Activated CD8-positive, alpha-beta memory T cell treated with anti-CD3 and anti-CD28 coated beads for 1 hour (primary cell): ENCODE data around the gene CCNG2.

Experiments used
- DNase-seq, 2 donors: peaks; one replicate each; pipeline ENCODE4 v3.0.0-alpha.2; 2020; ENCODE audit warnings: low read depth in 1 of 2; ENCODE audit errors: extremely low read depth in 1 of 2

CCNG2 gene

DNA sequence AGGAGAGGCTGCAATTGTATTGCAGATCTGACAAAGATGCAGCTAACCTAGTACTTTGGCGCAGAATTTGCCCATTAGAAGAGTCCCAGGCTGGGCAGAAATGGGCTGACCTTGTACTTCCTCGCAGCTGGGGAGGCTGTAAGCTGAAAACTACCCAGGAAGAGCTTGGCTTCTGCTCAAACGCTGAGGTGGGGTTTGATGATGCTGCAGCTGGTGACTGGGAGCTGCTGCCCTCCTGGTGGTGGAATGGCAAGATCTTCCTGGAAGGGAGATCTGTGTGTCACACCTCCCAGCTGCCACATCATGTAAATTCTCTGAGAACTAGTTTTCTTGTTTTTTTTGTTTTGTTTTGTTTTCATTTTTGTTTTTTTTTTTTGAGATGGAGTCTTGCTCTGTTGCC lies 17.4 kb downstream of the CCNG2 start:
- DNase-seq, result no peak

DNA sequence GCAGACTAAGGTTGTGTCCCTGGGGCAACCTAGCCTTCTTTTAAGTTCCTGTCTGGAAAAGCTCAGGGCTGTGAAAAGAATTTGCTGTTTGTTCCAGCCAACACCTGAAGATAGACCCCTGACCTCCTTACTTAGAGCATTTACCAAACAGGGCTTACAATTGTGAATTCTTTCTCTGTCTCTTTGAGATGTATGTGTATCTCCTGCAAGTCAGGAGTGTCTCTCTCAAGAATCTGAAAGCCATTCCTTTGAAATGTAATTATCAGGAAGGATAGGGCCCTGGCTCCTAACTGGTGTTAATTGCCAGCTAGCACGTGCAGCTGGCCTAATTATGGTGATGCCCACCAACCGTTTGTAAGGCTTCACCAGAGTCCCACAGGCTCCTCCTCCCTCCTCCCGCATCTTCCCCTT lies 18.2 kb downstream of the CCNG2 start:
- DNase-seq, result no peak

DNA sequence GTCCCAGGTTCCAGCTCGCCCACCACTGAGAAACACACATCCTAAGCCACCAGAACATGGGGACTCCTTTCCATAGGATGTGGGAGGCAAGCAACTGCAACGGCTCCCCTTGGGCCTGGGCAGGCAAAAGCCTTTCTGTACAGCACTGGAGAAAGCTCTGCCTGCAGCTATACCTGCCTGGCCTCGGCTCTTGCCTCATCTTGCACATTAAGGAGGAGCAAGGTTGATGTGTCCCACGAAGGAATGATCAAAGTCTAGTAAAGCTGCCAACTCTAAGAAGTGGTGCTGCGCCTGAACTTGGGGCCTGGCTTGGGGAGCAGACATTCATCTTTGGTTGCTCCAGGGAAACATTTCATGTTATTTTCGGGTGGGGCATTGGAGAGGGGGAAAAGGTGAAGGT lies 19.6 kb downstream of the CCNG2 start:
- DNase-seq, result no peak

DNA sequence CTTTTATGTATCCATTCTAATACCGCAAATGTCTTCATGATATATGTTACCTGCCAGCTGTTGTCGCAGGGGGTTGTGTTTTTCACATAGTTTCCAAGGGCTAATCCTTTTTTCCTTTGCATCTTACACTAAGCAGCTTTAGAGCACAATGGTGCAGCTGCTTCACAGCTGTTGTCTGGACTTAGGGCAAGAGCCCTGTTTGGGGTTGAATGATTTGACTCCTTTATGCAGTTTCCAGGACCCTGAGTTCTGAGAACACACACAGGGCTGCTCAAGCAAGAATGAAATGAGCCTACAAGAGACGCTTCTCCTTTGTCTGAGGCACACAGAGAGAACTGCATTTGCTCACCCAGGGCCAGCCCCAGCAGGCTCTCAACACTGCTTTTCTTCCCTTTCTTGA lies 20.2 kb downstream of the CCNG2 start:
- DNase-seq, result no peak

DNA sequence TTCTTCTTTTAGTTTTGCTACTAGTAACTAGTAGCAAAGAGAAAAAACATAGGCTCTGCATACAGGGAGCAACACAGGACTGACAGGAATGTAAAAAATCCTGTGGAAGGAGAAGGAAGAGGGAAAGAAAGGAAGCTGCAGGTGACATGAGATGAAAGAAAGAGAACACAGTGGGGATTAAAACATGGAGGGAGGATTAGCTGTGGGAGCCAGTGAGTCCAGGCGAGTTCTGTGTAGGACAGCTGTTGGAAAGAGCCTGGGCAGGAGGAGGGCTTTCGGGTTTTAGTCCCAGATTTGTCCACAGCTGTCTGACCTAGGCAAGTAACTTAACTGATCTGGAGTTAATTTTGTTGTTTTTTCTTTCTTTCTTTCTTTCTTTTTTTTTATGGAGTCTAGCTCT lies 21.6 kb downstream of the CCNG2 start:
- DNase-seq, result no peak

DNA sequence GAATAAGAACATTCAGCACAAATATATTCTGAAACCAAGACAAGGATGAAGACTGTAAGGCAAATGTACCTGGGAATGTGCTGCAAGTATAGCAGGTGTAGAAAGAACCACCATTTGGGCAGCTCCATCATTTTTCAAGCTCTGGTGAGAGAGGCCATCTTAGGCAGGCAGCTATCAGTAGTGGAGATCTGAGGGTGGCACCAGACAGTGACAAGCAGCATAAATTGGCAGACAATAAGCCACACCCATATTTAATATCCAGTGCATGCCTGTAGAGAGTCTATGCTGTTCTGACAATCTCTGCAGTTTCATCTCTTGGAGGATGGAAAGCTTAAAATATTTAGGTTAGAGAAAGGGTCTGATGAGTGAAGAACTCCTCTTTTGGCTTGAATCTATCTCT lies 22.5 kb downstream of the CCNG2 start:
- no peak for DNase-seq

DNA sequence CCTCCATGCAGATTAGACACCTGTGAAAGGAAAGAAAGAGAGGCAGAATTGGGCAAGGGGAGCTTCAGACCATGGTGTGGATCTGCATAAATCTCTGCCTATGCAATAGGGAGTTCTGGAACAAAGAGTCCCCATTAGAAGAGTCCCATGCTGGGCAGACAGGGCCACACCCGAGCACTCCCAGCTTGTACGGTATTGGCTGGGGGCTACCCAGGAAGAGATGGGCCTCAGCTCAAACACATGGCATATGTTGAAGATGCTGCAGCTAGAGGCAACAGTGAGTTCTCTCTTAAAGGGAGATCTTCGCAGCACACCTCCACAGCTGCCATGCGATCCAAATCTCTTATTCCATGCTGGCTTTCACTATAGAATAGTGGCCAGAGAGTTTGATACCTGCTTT lies 24.7 kb downstream of the CCNG2 start:
- no peak for DNase-seq

DNA sequence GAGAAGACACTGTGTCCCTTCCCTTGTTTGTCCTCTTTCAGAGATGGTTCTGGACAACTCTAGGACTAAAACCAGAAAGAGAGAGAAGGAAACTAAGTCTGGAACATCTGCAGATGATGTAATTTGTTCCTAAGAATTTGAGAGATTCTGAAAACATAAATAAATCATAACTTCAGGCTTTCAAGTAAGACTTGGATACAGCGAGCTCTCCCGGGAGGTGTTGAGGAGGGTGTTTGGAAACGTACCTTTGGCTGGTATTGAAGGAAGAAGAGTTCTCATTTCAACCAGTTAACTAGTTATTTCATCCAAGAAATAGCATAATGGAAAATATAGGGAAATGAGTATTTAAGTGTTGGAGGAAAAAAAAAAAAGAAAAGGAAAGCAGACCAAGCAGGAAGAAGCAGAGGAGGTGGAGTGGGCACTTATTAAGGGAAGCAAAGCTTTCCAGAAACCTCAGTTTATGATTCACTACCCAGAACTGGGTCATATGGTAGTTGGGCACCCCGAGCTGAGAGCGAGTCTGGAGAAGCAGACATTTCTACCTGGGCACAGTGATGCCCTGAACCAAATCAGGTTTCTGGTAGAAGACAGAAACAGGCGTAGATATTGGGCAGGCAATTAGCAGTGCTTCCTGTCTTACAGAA lies 26.9 kb downstream of the CCNG2 start:
- no peak for DNase-seq

DNA sequence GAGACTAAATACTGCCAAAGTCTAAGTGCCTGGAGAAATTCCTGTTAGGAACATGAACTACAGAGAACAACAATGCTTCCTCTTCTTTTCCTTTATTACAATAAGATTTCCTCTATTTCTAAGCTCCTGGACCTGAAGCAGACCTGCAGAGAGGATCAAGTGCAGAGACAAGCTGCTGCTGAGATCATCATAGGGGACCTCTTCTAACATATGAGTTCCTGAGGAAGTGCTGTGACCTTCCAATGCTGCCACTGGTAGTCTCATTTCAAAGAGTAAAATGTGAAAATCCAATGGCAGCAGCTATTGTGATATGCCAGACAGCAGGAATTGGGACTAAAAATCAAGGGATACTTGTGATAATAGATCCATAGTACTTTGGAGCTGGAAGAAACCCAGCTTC lies 28.0 kb downstream of the CCNG2 start:
- no peak for DNase-seq

DNA sequence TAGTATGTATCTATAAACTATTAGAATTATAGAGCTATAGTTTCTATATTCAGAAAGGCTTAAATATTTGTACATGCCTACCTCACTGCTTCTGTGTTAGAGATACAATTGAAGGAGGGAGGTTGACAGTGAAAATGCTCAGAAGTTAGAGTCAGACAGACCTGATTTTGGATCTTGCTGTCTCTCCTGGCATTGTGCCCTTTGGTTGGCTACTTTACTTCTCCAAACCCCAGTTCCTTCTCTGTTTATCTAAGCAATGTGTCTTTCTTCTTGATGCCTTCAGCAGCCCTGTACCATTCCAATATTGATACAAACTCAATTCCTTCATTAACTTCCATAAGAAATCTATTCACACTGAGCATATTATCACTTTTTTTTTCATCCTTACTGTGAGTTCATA lies 28.7 kb downstream of the CCNG2 start:
- DNase-seq, result no peak

DNA sequence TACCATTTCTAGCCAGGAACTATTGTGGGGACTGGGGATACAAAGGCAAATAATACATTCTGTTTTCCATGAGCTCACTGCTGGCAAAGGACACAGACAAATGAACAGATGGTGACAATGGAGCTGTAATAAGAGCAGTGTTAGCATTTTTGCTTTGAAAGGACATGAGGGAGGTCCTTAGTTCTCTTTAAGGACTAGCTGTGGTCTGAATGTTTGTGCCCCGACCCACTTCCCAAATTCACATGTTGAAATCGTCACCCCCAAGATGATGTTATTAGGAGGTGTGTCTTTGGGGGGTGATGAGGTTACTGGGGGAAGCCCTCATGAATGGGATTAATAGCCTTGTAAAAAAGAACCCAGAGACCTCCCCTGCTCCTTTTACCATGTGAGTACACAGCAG lies 30.3 kb downstream of the CCNG2 start:
- no peak for DNase-seq

DNA sequence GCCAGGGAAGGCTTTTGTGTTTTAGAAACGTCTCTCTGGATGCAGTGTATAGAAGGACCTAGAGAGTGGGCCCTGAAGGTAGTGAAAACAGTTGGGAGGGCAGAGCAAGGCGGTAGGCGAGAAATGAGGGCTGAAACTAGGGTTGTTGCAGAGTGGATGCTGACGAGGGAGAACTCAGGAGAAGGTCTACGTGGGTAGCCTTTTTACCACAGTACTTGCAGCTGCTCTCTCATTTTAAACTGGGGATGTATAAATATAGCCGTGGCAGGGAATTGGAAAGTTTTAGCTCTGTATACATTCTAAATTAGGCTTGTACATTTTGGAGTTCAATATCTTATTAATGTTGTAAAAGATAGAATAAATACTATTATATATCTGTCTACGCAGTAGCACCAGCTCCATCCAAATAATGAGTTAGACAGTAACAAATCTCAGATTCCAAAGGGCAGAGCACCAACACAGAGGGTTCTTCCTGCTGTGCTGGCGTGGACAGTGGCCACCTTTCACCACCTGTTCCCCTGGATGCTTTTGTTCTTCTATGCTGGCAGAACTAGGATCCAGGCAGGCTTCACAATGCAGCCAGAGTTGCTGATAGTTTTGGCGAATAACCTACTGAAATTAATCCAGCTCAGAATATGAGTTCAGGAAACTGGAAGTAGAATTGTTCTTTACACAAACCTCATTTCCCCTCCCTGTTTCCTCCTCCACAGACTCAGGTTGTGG lies 31.7 kb downstream of the CCNG2 start:
- DNase-seq, result no peak

DNA sequence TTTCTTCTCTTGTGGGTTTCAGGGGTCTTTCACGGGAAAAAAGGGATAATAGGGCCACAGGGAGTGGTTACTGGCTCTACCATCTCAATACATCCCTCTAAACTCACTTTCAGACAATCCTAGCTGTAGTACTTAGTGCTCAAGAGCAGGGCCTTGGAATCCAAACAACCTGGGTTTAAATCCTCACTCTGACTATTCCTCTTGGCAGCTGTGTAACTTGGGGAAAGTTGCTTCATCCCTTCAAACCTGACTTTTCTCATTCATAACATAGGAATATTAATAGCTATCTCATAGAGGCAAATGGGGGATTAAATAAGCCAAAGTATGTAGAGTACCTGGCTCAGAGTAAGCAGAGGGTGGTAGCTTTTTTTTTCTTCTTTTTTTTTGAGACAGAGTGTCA lies 32.4 kb downstream of the CCNG2 start:
- DNase-seq, result no peak

DNA sequence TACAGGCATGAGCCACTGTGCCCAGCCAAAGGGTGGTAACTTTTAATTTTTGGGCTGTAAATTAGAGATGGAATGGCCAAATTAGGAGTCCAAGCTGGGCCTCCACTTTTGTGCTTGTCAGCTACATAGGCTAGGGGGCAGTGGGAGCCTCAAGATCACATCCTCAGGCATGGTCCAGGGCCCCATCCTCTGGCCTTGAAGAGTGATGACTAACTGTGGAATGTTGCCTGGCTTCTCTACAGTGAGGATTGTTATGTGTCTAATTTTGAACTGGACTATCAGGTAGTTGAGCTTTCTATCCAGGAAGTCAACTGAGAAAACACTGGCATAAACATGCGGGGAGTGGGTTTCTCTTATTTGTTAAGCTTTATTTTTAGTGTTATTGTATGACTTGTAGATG lies 33.0 kb downstream of the CCNG2 start:
- no peak for DNase-seq

DNA sequence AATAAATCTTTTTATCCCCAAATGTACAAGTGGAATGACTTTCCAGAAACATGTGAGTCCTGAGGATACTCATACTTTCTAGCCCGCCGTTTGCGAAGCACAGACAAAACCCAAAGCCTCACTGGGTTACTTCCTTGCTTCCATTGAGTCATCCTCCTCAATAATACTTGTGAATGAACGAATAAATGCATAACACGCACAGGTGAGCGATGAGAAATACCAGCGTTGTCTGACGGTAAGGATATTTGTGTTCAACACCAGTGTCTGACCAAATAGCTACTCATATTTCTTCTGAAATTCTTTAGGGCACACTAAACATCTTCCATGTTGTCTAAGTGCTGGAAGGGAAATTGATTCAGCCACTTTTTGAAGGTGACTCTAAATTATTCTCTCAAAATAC lies 36.0 kb downstream of the CCNG2 start:
- DNase-seq, result no peak

DNA sequence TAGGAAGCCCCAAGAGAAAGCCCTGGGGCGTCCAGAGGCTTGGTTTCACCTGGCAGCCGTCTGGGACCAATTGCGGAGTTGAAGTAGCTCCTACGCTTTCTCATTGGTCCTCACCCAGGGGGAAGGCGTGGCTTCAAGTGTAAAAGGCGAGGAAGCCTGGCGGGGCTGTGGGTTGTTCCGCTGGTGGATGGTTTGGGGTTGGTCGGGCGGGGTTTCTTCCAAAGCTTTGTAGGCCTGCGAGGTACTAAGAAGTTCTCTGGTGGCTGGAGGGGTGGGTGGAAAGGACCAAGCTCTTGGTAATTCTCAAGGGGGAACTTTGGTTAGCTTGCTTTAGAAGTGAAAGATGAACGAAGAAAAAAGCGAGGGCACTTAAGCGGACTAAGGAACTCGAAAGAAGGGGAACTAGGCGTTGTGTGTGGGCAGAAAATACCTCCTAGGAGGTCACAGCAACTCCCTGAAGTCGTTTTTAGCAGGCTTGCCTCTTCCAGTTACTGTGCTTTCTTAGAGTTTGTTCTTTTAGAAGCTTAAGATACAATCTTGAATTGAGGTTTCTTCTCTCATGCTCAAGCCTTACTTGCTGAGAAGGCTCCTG lies 36.6 kb downstream of the CCNG2 start:
- DNase-seq, result peak; percentile 38 to 54

DNA sequence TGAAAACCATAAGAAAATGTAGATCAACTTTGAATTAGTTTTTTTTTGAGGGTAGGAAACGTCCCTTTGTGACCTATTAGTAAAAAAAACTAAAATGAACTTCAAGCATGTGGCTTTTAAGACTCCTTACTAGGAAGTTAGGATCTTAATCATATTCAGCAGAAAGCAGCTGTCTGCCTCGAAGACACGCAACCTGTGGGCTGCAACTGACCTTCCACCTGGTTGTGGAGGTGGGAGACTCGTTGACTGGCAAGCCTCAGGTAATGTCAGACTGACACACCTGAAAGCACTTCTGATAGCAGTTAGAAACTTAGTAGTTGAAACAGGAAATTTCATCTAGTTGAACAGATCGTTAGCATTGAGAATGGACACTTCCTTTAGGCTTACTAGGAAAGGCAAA lies 37.4 kb downstream of the CCNG2 start:
- no peak for DNase-seq

DNA sequence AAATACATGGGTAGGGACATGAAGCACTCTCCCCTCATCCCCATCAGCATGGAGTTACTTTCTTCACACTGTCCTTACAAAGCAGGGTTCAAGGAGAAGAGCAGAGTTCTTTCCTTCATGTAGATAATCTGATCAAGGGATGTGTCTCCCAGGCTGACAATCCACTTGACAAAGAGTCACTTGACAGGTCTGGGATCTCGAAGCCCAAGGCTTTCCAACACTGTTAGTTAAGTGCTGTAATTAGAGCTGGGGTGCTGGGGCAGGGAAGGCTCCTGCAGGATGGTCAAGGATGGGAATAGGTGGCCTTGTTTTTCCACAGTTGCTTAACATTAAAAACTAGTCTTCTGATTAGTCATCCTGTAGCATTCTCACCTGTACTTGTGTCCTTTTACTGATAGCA lies 38.0 kb downstream of the CCNG2 start:
- no peak for DNase-seq

DNA sequence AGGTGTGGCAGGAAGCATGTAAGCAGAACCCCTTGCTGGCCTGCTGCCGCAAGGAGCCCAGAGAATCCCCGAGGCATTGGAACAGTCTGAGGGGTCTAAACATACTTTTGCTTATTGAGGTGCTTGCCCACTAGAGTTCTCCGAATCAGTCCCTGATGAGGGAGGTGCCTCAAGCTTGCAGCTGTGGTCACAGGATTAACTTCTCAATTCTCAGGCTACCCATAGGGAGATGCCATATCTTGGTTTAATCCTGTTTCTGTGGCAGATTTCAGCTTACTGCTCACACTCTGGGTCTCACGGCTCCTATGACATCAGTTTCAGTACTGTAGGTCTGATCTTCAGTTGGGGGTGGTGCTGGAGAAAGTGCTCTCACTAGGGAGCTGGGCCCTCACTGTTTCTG lies 39.9 kb downstream of the CCNG2 start:
- DNase-seq, result no peak

DNA sequence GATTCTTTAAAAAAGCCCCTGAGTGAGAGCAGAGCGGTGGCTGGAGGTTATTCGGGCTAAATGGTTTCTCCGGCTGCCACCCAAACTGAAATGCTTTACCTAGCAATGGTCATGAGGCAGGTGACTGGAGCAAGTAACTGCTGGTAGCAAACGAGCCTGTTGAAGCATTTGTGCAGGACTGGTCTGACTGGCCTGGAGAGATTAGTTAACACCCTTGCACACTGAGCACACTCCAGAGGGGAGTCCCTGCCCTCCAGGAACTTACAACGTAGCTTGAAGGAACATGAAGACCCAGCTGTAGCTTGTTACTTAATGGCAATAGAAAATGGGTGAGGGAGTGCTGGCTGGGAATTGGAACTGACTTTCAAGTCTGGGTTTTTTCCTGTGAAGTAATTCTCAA lies 40.4 kb downstream of the CCNG2 start:
- DNase-seq, result no peak

DNA sequence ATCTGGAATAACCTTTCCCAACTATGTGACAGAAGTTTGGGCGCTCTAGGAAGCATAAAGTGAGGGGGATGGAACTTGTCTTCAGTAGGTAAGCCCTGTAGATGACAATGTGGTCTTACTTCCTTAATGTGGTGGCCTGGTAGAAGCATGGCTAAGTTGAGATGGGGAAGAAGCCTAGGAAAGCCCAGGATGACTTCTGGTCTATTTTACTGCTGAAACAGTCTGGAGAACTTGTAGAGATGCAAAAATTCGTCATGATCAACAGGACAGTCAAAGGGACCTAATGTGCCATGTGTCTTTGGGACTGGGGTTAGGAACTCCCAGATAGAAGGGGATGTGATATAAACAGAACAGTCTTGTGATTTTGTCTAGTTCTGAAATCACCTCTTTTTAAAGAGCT lies 40.8 kb downstream of the CCNG2 start:
- no peak for DNase-seq

DNA sequence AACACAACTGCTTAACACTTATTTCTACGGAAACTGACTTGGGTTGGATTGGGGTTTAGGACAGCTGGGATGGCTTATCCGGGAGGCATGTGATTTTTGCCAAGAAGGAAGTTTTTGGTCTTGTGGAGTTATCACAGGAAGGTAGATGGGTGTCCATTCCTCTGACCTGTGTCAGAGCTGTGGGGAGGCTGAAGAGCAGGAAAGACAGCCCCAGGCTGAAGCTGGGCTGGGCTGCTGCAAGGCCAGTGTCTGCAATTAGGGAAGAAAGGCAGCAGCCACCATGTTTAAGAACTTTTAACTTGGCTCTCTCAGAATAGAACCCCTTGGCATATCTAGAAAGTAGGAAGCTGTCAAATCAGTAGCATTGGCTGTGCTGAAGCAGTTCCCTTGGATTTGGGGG lies 42.3 kb downstream of the CCNG2 start:
- DNase-seq, result no peak

DNA sequence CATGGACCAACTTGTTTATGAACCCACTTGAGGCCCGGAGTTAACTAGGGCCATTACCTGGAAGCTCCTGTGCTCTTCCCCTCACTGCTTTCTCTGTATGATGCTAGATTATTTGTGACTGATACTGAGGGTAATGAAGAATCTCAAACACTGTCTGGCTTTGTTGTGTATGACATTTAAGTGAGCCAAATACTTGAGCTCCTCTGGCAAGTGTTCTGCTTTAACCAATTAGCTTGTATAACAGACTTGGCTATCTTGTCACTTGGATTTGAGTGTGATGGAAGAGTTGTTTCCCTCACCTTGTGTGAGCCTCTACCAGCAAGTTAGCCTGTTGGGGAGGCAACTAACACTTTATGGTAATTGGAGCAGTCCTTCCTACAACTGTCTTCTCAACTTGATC lies 42.7 kb downstream of the CCNG2 start:
- no peak for DNase-seq
